ENCODE measurements around the gene PSMB2.

Gene PSMB2

GRCh38 chr1:35556484-35557117 is 84.7 kb downstream of the PSMB2 start:
- no peak for DNase-seq (ENCODE audit: low spot score)

DNA sequence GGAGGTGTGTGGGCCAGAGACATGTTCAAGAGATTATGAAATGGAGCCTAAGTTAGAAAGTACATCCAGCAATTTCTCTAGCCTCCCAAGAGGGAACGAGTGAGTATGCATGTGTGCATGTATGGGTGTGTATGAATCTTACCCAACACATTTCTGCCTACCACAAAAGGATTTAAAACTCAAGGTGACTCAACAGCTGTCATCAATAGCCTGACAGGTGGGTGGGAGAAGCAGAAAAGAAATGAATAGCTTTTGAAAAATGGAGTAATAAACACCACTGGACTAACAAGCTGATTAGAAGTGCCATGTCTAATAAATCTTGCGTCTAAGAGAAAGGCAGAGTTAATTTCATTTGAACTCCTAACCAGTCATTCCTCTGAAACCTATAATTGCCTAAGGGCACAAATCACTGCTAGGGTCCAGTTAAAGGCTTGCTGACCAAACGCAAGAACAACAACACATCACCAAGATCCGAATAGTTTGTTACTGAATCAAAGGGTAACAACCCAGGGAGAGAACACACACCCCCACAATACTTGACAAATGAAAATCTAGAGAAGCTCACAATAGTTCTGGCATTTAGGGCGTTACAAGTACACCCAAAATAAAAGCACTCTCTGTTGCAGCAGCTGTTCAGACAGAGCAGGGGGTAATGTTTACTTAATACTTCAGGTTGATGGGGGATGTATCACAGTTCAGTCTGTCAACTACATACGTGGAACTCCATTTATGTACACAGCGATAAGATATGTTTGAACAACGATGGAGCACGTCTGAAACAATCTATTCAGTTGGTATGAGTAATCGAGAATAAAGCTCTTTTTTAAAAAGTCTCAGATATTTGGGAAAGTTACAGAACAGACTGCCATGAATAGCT is 85.5 kb downstream of the PSMB2 start:
- no peak for DNase-seq (ENCODE audit: low spot score)

DNA sequence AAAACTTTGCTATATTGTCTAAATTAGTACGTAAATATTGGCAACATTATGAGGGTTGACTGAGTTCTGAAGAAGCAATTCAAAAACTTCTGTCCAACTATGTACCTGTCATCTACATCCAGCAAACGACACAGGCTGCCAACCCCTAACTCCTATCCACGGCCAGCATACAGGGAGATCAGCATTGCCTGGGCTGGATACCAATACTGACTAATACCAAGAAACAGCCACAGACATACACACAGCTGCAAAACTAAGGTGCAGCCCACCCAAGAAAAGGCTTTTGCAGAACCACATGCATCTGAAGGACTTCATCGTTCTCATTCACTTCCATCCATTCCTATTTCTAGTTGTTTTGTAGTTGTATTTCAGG is 86.1 kb downstream of the PSMB2 start:
- no peak for DNase-seq (ENCODE audit: low spot score)

DNA sequence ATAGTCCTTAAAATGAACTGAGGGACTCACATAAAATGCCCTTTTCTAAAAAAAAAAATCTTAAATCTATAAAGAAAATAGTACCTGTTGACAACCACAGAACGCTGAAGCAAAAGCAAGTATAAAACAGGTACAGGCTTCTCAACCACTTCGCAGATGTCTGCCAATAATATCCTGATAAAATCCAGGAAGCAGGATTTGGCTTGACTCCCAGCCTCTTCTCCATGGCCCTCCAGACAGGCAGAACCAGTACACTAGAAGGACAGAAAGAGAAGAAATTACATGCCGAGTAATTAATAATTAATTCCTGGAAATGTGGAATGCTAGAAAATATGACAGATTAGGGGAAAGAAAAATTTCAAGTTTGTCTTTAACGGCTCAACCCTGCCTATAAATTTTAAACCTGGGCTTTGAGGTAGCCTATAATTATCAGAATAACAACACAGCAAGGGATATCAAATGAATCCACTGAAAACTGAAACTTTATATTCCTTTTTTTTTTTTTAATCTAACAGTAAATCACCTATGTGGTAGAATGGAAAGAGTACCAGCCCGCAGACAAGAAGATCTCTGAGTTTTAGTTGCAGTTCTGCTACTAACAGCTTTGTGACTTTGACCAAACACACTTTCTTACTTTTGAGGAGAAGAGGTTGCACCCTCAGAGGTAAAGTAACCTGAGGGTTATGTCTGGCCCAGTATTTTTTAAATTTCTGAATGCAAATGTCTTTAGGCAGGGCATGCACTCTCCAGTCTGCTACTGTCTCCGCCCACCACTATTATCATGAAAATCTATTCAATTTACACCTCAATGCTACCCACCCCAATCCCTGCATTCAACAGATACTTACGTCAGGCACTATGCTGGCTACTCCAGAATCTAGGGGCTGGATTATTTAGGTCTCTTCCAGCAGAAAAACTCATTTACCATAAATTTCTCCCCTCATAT is 86.8 kb downstream of the PSMB2 start:
- DNase-seq (ENCODE audit: low spot score), result no peak

- no peak for DNase-seq (ENCODE audit: low spot score)
These were observed 87.5 kb downstream of the PSMB2 start for GRCh38 chr1:35553851-35554250.
